Left hindlimb (tissue), 1 donor: ENCODE measurements around the gene YARS2.
"Not testable (repeated sequence)": the region's sequence is repeated elsewhere in the genome, so short reads cannot be mapped to it uniquely, and the experiment has no call there.

Experiments used
- DNase-seq: peaks from one replicate; pipeline ENCODE4 v3.0.0-alpha.2; 2018

YARS2 gene

DNA sequence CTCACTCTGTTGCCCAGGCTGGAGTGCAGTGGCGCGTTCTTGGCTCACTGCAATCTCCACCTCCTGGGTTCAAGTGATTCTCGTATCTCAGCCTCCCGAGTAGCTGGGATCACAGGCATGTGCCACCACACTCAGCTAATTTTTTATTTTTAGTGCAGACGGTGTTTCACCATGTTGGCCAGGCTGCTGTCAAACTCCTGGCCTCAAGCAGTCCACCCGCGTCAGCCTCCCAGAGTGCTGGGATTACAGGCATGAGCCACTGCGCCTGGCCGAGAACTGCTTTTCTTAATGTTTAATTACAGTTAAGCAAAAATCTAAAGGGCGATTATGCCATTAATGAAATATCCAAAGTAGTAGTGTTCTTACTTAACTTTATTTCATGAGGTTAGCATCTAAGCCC is 13.6 kb downstream of the YARS2 start:
- DNase-seq, result no peak

DNA sequence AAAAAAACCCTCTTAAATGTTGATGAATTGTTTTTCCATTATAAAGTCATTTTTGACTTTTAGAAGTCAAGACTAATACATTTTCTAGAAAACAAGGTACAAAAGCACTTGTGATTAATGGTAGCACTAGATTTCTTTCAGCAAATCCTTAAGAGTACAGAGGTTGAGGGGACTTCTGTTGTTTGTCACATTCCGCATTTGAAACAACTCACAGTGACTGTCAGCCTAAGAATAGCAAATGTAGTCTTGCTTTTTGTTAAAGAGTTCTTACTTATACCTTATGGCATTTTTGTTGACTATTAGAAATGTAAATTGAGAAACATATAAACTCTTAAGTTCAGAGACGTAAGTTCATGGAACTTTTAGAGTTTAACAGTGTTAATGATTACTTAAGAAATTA is 16.4 kb downstream of the YARS2 start:
- DNase-seq, result no peak

DNA sequence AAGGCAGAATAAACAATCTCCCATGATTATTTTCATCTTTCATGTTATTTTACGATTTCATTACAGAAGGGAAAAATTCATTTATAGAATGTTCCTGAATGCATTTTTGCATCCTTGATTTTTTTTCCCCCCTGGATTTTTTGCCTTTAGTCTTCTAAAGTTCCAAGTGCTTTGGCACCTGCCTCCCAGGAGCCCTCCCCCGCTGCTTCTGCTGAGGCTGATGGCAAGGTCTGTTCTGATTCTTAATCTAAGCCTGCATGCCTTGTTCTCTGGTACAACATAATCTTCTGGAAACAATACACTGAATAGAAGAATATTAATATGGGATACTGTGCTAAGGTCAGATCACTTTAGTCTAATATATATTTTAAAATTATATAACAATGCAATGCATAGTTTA is 18.0 kb downstream of the YARS2 start:
- DNase-seq, result no peak

DNA sequence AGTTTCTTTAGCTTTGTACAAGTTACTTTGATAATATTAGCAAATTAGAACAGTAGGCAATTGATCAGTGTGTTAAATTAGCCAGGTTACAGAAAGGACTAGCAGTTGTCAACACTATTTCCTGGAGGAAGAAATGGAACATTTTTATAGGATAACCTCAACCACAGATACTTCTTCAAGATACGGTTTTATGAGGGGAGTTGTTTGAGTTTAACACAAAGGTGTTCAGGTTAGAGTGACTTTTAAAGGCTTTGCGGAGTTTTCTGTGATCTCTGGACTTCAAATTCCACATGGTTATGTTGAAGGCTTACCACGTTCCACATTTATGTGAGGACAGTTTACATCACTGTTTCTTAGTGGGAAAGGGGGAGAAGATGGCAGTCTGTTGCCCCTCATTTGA is 19.3 kb downstream of the YARS2 start:
- no peak for DNase-seq

DNA sequence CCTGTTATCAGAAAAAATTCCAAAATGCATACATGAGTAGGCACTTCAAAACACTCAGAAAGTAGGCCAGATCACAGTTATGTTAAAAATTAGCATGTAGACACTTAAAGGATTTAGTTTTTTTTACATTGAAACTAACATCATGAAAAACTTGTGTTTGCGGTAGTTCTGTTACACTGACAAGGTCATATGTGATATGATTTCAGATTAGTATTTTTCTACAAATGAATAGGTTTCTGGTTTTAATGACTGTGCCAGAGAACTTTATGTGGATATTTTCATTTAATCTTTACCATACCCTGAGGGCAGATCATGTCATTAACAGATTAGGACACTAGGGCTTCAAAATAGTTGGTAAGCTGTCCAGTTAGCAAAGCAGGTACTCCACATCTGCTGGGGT is 20.7 kb downstream of the YARS2 start:
- no peak for DNase-seq

DNA sequence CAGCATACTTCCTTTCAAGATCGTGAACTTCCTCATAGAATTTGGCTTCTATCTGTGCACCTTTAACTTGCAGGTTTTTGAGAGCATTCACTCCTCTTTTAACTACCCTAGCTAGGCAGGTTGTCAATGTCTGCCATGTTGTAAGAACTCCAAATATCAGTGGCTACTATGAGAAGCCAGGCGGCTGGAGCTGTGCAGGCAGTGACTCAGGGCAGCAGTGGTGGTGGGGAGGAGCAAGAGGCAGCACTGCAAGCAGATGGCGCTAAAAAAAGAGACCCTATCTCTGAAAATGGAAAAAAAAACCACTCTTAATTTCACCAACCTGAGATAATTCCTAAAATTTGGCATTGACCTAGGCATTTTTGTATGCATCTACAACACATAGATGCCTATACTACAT is 28.5 kb downstream of the YARS2 start:
- DNase-seq, result no peak

DNA sequence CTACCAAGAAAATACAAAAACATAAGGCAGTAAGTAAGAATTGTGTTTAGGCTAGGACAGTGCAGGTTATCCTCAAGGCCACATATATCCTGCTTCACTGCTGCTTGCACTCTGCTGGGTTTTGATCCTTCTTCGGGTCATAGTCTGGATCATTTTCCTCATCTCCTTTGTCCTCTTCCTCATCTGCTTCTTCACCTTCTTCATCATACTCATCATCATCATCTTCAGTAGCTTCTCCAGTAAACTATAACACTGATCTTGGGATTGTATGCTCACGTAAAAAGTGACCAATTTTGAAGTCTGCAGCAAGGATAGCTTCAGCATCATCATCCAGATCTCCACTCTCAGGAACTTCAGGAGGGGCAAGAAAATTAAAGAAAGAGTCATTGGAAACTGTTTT is 29.4 kb downstream of the YARS2 start:
- DNase-seq, result no peak

DNA sequence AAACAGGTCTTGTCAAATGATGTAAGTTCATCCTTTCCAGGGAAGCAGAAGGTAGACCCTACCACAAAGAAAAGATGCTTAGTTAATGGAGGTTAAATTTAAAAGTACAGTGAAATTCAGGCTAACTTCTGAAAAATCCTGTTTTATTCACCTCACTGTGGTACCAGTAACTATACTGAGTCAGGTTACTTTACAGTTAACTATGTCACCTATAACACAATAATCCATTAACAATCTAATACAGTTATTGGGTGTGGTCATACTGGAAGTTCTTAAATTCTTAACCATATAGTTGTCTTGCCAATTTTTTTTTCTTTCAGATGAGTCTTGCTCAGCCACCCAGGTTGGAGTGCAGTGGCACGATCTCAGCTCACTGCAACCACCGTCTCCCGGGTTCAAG is 30.4 kb downstream of the YARS2 start:
- DNase-seq, result not testable (repeated sequence)

DNA sequence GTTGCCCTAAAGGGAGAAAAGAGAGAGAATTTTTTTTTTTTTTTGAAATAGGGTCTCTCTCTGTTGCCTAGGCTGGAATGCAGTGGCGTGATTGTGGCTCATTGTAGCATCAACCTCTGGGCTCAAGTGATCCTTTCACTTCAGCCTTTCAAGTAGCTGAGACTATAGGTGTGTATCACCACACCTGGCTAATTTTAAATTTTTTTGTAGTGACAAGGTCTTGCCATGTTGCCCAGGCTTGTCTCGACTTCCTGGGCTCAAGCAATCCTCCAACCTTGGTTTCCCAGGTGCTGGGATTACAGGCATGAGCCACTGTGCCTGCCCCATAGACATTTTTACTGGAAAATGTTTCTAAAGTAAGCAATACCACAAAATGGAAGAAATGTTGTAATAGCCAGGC is 36.8 kb downstream of the YARS2 start:
- DNase-seq, result no peak

DNA sequence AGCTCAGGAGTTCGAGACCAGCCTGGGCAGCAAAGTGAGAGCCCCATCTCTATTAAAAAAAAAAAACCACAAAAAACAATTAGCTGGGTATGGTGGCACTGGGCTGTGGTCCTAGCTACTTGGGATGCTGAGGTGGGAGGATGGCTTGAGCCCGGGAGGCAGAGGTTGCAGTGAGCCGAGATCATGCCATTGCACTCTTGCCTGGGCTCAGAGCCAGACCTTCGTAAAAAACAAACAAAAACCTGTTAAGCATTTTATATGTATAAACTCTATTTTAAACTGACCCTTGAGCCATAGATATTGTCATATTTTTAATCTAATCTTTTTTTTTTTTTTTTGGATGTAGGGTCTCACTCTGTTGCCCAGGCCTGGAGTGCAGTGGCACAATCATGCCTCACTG is 40.9 kb downstream of the YARS2 start:
- DNase-seq, result no peak

DNA sequence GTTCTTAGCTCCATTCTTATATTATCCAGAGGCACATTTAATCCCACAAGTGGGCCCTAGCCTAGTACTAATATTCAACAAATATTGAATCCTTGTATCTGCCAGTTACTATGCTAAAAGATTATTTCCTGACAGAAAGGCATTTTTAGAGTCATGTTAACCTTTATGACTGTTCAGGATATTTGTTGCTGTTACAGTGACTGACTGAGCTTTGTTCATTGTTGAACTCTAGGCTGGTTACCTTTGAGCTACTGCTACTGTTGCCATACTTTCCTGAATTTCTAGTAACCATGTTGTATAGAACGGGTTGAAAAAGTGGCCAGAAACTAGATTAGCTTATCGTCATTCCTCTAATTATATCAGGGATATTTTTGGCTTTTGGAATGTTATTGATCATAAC is 46.8 kb downstream of the YARS2 start:
- no peak for DNase-seq

DNA sequence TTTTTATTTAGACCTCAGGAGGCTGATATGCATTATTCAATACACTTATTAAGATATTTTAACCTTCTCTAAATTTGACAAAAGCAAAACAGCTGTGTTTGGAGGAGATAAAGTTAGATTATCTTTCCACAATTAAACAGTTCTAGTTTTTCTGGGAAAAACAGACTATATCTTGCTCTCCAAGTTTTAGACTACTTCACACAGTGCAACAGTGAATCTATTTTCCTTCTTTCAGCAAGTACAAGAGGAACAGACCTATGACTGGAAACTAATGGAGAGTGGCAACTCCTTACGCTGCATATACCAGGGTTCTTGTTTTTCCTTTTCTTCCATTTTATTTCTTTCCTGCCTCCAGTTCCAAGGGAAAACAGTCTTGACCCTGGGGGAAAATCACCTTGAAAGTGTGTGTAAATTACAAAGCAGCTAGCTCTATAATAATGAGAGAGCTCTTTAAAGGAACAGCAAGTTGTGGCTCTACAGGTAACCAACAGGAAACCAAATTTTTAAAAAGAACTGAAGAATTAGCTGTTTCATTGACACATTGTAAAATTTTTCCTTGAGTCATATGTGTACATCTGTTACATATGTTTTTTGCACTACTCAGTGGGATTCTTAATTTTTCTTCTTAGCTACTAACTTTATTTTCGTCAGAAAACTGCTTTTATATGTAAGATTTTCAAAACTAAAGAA is 49.2 kb downstream of the YARS2 start:
- no peak for DNase-seq

DNA sequence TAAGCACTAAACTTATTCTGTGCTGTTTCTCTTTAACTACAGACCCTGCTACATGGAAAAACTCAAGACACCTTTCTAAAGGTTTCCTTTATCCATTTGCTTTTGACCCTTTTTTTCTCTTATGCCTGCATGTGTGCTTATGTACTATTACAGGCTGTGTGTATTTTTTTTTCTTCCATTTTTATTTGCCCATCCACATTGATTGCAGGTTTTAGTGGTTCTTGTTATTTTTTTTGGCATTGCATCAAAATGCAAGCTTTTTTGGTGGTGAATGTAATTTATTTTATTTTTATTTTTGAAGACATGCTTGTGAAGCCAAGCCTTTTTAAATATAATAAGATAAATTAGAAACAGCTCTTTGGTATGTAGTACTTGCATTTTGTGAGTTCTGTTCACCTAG is 49.9 kb downstream of the YARS2 start:
- DNase-seq, result no peak

DNA sequence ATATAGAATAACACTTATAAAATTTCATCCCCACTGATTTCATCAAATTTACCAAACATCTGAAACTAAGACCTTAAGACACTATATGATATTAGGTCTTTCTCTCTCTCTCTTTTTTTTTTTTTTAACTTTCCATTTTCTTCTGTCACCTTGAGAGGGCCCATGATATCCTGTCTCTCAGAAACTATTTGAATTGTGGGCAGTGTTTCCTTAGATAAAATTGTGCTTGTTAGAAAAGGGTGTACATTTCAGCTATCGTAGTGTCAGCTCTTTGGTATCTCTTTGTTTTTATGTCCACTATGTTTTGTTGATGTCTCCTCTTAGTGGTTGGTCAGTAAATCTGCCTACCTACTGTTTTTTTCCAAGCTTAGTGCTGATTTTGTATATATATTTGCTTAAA is 52.8 kb downstream of the YARS2 start:
- no peak for DNase-seq

DNA sequence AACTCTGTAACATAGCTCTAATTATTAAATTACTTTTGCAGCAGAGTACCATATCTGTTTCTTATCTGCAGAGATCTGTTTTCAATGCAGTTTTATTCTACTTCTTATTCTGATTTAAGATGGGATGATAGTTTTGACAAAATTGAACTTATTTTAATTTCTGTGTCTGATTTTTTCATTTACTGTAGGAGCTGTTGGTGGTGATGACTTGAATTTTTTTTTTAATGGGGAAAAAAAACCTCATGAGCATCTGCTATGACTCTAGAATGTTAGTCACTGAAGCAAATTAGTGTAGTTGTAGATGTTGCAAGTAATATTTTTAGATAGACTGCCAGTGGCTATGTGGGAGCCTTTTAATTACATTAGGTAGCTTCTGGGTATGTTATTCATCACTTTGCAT is 53.2 kb downstream of the YARS2 start:
- no peak for DNase-seq

DNA sequence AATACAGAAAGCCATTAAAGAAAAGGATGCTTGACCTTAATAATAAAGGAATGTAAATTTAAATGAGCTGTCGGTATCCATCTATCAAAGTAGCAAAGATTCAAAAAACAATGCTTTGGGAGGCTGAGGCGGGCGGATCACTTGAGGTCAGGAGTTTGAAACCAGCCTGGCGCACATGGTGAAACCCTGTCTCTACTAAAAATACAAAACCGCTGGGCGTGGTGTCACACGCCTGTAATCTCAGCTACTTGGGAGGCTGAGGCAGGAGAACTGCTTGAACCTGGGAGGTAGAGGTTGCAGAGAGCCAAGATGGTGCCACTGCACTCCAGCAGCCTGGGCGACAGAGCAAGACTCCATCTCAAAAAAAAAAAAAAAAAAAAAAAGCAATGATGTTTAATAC is 56.3 kb downstream of the YARS2 start:
- DNase-seq, result not testable (repeated sequence)

DNA sequence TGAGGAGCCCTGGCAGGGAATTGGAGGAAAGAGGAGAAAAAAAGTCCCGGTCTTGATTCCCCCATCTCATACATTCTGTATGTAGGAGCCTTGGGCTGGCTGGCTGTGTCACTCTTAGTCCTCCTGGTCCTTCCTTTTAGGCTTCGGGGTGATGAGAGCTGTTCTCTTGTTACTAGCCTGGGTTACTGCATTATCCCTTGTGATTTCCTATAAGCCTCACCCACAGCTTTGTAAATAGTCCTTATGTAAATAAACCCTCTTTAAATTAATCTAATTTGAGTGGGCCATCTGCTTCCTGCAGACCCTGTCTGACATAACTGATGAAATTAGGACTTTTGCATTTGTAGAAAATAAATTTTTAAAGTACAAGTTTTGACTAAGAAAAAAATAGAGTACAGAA is 57.4 kb downstream of the YARS2 start:
- no peak for DNase-seq

DNA sequence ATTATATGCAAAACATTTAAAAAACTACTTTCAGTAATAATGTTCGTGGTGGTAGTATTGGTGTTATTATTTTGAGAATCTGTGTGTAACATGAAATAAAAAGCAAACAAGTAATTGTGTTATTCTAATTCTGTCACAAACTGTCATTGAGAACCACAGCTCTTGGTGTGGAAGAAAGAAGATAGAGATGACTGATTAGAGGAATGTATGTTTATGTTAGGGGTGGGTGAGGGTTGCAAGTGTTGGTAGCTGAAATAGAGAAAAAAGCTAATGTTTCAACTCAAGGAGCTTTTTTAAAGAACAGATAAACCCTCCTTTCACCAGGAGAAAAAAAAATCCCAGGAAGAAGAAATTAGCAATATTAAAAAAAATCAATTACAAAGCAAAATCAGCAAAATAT is 58.3 kb downstream of the YARS2 start:
- DNase-seq, result no peak
